ENCODE measurements around the gene C11orf58. TPM values are rescaled to one million over a fixed set of nuclear protein-coding genes. Genes with fewer than 3 reads are reported as not detected.

The C11orf58 gene
- total RNA-seq, 1 donor from 2014 or later: 199 TPM

GRCh38 chr11:16769386-16769785, 30.9 kb downstream of the C11orf58 start:
- DNase-seq: no peak

GRCh38 chr11:16770016-16770415, 31.6 kb downstream of the C11orf58 start:
- no peak for DNase-seq

- DNase-seq: no peak
Observed at GRCh38 chr11:16771350-16772140, 33.1 kb downstream of the C11orf58 start.

GRCh38 chr11:16772141-16772512, 33.7 kb downstream of the C11orf58 start:
- DNase-seq: no peak

GRCh38 chr11:16773981-16774935, 35.8 kb downstream of the C11orf58 start:
- peak; percentile 67 for DNase-seq

- no peak for DNase-seq
Observed at GRCh38 chr11:16774936-16775613, 36.6 kb downstream of the C11orf58 start.

- DNase-seq: no peak
Observed at GRCh38 chr11:16775614-16776283, 37.3 kb downstream of the C11orf58 start.

- peak; percentile 91 for DNase-seq
Observed at GRCh38 chr11:16776711-16777612, 38.5 kb downstream of the C11orf58 start.

- DNase-seq: no peak
Observed at GRCh38 chr11:16777613-16777975, 39.1 kb downstream of the C11orf58 start.

GRCh38 chr11:16778286-16778685, 39.8 kb downstream of the C11orf58 start:
- DNase-seq: no peak

- no peak for DNase-seq
Observed at GRCh38 chr11:16778876-16779275, 40.4 kb downstream of the C11orf58 start.

- no peak for DNase-seq
Observed at GRCh38 chr11:16779436-16779835, 41.0 kb downstream of the C11orf58 start.

- no peak for DNase-seq
Observed at GRCh38 chr11:16780146-16780545, 41.7 kb downstream of the C11orf58 start.

- no peak for DNase-seq
Observed at GRCh38 chr11:16780698-16781550, 42.5 kb downstream of the C11orf58 start.

- peak; percentile 42 for DNase-seq
Observed at GRCh38 chr11:16781936-16782919, 43.8 kb downstream of the C11orf58 start.

GRCh38 chr11:16783321-16783801, 44.9 kb downstream of the C11orf58 start:
- DNase-seq: no peak

GRCh38 chr11:16784097-16784496, 45.6 kb downstream of the C11orf58 start:
- no peak for DNase-seq

- DNase-seq: no peak
Observed at GRCh38 chr11:16784666-16785065, 46.2 kb downstream of the C11orf58 start.

Measured in tongue (tissue), 2 donors.